Activated CD8-positive, alpha-beta T cell treated with anti-CD3 and anti-CD28 coated beads, Interleukin-2, amount 10 ng/mL, durations not matched to agents 7 days and 5 days (primary cell): Measurements from ENCODE around the gene TMIGD2. TPM values are rescaled to one million over a fixed set of nuclear protein-coding genes. Genes with fewer than 3 reads are reported as not detected.
"Not testable (repeated sequence)": the region's sequence is repeated elsewhere in the genome, so short reads cannot be mapped to it uniquely, and the experiment has no call there.

ENCODE experiments used
- ATAC-seq: fragments of 150-1000 bp; cut with Tn5 transposase; one replicate; pipeline ENCODE4 v1.10.0; 2021; ENCODE audit warnings: moderate library complexity
- CTCF ChIA-PET: fragments of 350-600 bp; sonication (Branson Sonifier 250); formaldehyde crosslinking; loops from one replicate; lab custom pipeline; 2021; ENCODE audit warnings: antibody characterized with exemption; lab: Charles Lee
- POLR2A ChIA-PET: fragments of 350-600 bp; sonication (Branson Sonifier 250); formaldehyde crosslinking; loops from one replicate; lab custom pipeline; 2021; ENCODE audit warnings: antibody characterized with exemption; lab: Charles Lee
- DNase-seq: peaks from one replicate; pipeline ENCODE4 v3.0.0-alpha.2; 2020
- H3K27ac Mint-ChIP-seq: one replicate; pipeline ENCODE4 v1.8.0; 2021; ENCODE audit warnings: mild to moderate bottlenecking, mixed read lengths
- H3K27me3 Mint-ChIP-seq: one replicate; pipeline ENCODE4 v1.8.0; 2021; ENCODE audit warnings: low read depth, mixed read lengths
- H3K36me3 Mint-ChIP-seq: one replicate; pipeline ENCODE4 v1.8.0; 2021; ENCODE audit warnings: low read depth, mixed read lengths
- H3K4me1 Mint-ChIP-seq: one replicate; pipeline ENCODE4 v1.8.0; 2021; ENCODE audit warnings: low read depth, mixed read lengths
- H3K4me3 Mint-ChIP-seq: one replicate; pipeline ENCODE4 v1.8.0; 2021; ENCODE audit warnings: mild to moderate bottlenecking, mixed read lengths
- H3K9me3 Mint-ChIP-seq: one replicate; pipeline ENCODE4 v1.8.0; 2022; ENCODE audit warnings: mixed read lengths; ENCODE audit not compliant: insufficient read depth
- total RNA-seq, 2 experiments: library from RNA; stranded (reverse); gene quantifications; one replicate each; pipeline ENCODE4 v1.2.3, GENCODE V29; 2021

The TMIGD2 gene
- total RNA-seq, 2 experiments from 2014 or later, result 35.9 to 39.5 TPM

- peak within 1 kb of the TSS; percentile 92 for H3K27ac Mint-ChIP-seq
- ChIA-PET POLR2A (interaction anchor here (0.6 to 1.2 kb wide), 2 partner anchors 11 to 220 kb away, joined by 3 read pairs; no protein-coding TSS in a partner anchor), CTCF (interaction anchor here (1.3 to 2.7 kb wide), 4 partner anchors 10 to 71 kb away, joined by 3 to 19 read pairs (median 6); no protein-coding TSS in a partner anchor)
- no peaks in the 10 kb centered on the region for H3K36me3 Mint-ChIP-seq
- DNase-seq (peak; percentile 55), ATAC-seq (no peak)
- H3K27me3 Mint-ChIP-seq, result no peaks in the 10 kb centered on the region
- peaks cover 24% of the 10 kb centered on the region for H3K4me1 Mint-ChIP-seq
- no peaks in the 10 kb centered on the region for H3K9me3 Mint-ChIP-seq
- H3K4me3 Mint-ChIP-seq, result peak within 1 kb of the TSS; percentile 79
Observed at GRCh38 chr19:4338441-4339355, 36.5 kb upstream of the TMIGD2 start, which contains the start of gene STAP2. Gene STAP2, minus strand, starts transcription at chr19:4338827. Its CDS starts 74 bp downstream, at chr19:4338753.

- H3K4me3 Mint-ChIP-seq, result peak overlapping the region; percentile 79
- peak overlapping the region; percentile 92 for H3K27ac Mint-ChIP-seq
- H3K4me1 Mint-ChIP-seq, result peaks cover 24% of the 10 kb centered on the region
- no peaks in the 10 kb centered on the region for H3K9me3 Mint-ChIP-seq
- H3K27me3 Mint-ChIP-seq, result no peaks in the 10 kb centered on the region
- DNase-seq (no peak), ATAC-seq (no peak)
- H3K36me3 Mint-ChIP-seq, result no peaks in the 10 kb centered on the region
- ChIA-PET POLR2A (interaction anchor here (0.6 to 1.2 kb wide), 2 partner anchors 10 to 221 kb away, joined by 3 read pairs; no protein-coding TSS in a partner anchor), CTCF (interaction anchor here (1.3 to 2.7 kb wide), 4 partner anchors 10 to 70 kb away, joined by 3 to 19 read pairs (median 6); no protein-coding TSS in a partner anchor)
Observed at GRCh38 chr19:4337906-4338440, 35.8 kb upstream of the TMIGD2 start.

- H3K27ac Mint-ChIP-seq, result no peak overlapping the region
- no peak overlapping the region for H3K4me3 Mint-ChIP-seq
- no peaks in the 10 kb centered on the region for H3K9me3 Mint-ChIP-seq
- ATAC-seq (no peak), DNase-seq (no peak)
- peaks cover 16% of the 10 kb centered on the region for H3K4me1 Mint-ChIP-seq
- ChIA-PET CTCF (no interaction called here), POLR2A (no interaction called here)
- no peaks in the 10 kb centered on the region for H3K36me3 Mint-ChIP-seq
- no peaks in the 10 kb centered on the region for H3K27me3 Mint-ChIP-seq
Observed at GRCh38 chr19:4334929-4335570, 32.9 kb upstream of the TMIGD2 start.

GRCh38 chr19:4329858-4330257 is 27.7 kb upstream of the TMIGD2 start:
- POLR2A ChIA-PET, result interaction anchor here (2.0 kb wide), 1 partner anchor 13 kb away, joined by 9 read pairs; the partner anchor contains the start of gene MPND
- Mint-ChIP-seq H3K4me3 (peak overlapping the region; percentile 15), H3K27ac (no peak overlapping the region)

GRCh38 chr19:4328991-4329681 is 26.9 kb upstream of the TMIGD2 start:
- Mint-ChIP-seq H3K36me3 (peaks cover 12% of the 10 kb centered on the region), H3K4me1 (peaks cover 32% of the 10 kb centered on the region), H3K4me3 (peak overlapping the region; percentile 82), H3K27ac (peak overlapping the region; percentile 91)
- POLR2A ChIA-PET, H3K27me3 Mint-ChIP-seq, ATAC-seq, DNase-seq, H3K9me3 Mint-ChIP-seq, CTCF ChIA-PET: not testable (repeated sequence)

More at GRCh38 chr19:4329858-4330257, 27.7 kb upstream of the TMIGD2 start:
- ATAC-seq, result no peak
- Mint-ChIP-seq H3K9me3 (no peaks in the 10 kb centered on the region), H3K4me1 (peaks cover 32% of the 10 kb centered on the region), H3K27me3 (peaks cover 4% of the 10 kb centered on the region), H3K36me3 (peaks cover 12% of the 10 kb centered on the region)
- DNase-seq, result no peak
- CTCF ChIA-PET, result no interaction called here

GRCh38 chr19:4328243-4328990 is 26.2 kb upstream of the TMIGD2 start:
- CTCF ChIA-PET, result interaction anchor here (0.8 to 1.4 kb wide), 5 partner anchors 10 to 81 kb away, joined by 3 to 8 read pairs (median 4); partner anchors contain the start of genes MPND, STAP2 and YJU2
- Mint-ChIP-seq H3K27me3 (peaks cover 4% of the 10 kb centered on the region), H3K27ac (peak overlapping the region; percentile 91), H3K4me1 (peaks cover 32% of the 10 kb centered on the region), H3K4me3 (peak overlapping the region; percentile 82), H3K36me3 (peaks cover 12% of the 10 kb centered on the region), H3K9me3 (no peaks in the 10 kb centered on the region)
- DNase-seq (peak; percentile 95), ATAC-seq (peak; percentile 89)
- POLR2A ChIA-PET, result interaction anchor here (1.2 kb wide), 1 partner anchor 9 kb away, joined by 3 read pairs; no protein-coding TSS in a partner anchor

- peak overlapping the region; percentile 67 for H3K27ac Mint-ChIP-seq
- peaks cover 12% of the 10 kb centered on the region for H3K36me3 Mint-ChIP-seq
- H3K4me1 Mint-ChIP-seq, result peaks cover 32% of the 10 kb centered on the region
- no peak for ATAC-seq
- no peaks in the 10 kb centered on the region for H3K9me3 Mint-ChIP-seq
- peak overlapping the region; percentile 53 for H3K4me3 Mint-ChIP-seq
- ChIA-PET POLR2A (interaction anchor here (0.6 to 1.2 kb wide), 2 partner anchors 10 to 38 kb away, joined by 3 read pairs; no protein-coding TSS in a partner anchor), CTCF (interaction anchor here (0.6 to 1.4 kb wide), 6 partner anchors 11 to 80 kb away, joined by 3 to 8 read pairs (median 4); partner anchors contain the start of genes MPND, STAP2 and YJU2)
- H3K27me3 Mint-ChIP-seq, result peaks cover 4% of the 10 kb centered on the region
- DNase-seq, result no peak
Observed at GRCh38 chr19:4327877-4328242, 25.7 kb upstream of the TMIGD2 start.

GRCh38 chr19:4327252-4327876 is 25.2 kb upstream of the TMIGD2 start:
- ChIA-PET CTCF (interaction anchor here (0.6 to 1.4 kb wide), 4 partner anchors 21 to 80 kb away, joined by 3 to 4 read pairs (median 4); partner anchors contain the start of gene YJU2), POLR2A (interaction anchor here (0.6 to 1.2 kb wide), 2 partner anchors 10 to 38 kb away, joined by 3 read pairs; no protein-coding TSS in a partner anchor)
- DNase-seq, result peak; percentile 74
- Mint-ChIP-seq H3K4me3 (peak overlapping the region; percentile 53), H3K27ac (peak overlapping the region; percentile 67), H3K27me3 (peaks cover 4% of the 10 kb centered on the region), H3K4me1 (peaks cover 32% of the 10 kb centered on the region), H3K36me3 (peaks cover 12% of the 10 kb centered on the region), H3K9me3 (no peaks in the 10 kb centered on the region)
- peak; percentile 18 for ATAC-seq

GRCh38 chr19:4326837-4327251 is 24.7 kb upstream of the TMIGD2 start:
- POLR2A ChIA-PET, result no interaction called here
- Mint-ChIP-seq H3K4me1 (peaks cover 32% of the 10 kb centered on the region), H3K4me3 (peak overlapping the region; percentile 31), H3K27me3 (peaks cover 4% of the 10 kb centered on the region), H3K27ac (no peak overlapping the region), H3K36me3 (peaks cover 12% of the 10 kb centered on the region), H3K9me3 (no peaks in the 10 kb centered on the region)
- ATAC-seq (no peak), DNase-seq (no peak)
- CTCF ChIA-PET, result no interaction called here
